SIG-M5 treated with dmso at 0.1 percent for 504 hours (cell line): Measurements from ENCODE around the gene PPP1R17.

Source experiments
- DNase-seq: peaks from one replicate; lab custom pipeline; 2025; ENCODE audit not compliant: unreplicated experiment; lab: John Stamatoyannopoulos, UW

PPP1R17 gene

GRCh38 chr7:31695859-31696614 is 9.0 kb downstream of the PPP1R17 start:
- peak; percentile 75 for DNase-seq

DNA sequence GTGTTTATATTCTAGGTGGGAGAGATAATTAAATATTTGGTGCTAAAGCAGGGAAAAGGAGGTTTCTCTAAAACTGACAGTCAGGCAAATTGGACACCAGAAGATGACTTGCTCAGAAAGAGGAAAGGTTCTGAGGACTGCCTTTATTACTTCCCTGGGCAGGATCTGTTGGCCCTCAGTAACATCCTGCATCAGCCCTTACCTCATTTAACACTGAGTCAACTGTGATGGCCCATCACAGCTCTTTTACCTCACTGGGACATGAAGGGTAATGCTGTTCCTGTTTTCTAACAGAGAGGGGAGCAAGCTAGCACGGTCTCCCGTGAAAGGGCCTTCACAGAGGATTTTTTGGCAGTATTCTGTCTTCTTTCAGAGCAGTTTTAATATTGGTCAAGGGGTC is 12.0 kb downstream of the PPP1R17 start:
- no peak for DNase-seq

GRCh38 chr7:31702354-31702753 is 15.3 kb downstream of the PPP1R17 start:
- no peak for DNase-seq

GRCh38 chr7:31705377-31705776 is 18.4 kb downstream of the PPP1R17 start:
- DNase-seq, result no peak

- no peak for DNase-seq
Measured at GRCh38 chr7:31707089-31707488, 20.1 kb downstream of the PPP1R17 start.

- DNase-seq, result no peak
Measured at GRCh38 chr7:31710171-31710570, 23.2 kb downstream of the PPP1R17 start.

DNA sequence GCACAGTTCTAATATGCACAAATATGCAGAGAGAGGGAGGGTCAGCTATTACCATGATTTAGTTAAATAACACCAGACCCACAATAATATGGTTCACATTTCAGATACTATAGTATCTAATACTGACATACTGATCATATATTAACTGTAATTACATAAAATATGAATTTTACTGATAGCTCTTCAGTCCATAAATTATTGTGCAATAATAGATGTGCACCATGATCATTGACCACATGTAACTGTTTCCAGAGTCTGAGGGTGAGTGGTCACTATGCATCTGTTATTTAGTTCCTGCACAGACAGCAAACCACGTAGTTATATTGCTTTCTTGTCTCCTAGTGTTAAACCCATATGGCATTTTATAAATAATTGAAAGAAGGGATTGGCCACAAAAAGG is 29.3 kb downstream of the PPP1R17 start:
- DNase-seq, result no peak

GRCh38 chr7:31720366-31720765 is 33.4 kb downstream of the PPP1R17 start:
- DNase-seq, result no peak

DNA sequence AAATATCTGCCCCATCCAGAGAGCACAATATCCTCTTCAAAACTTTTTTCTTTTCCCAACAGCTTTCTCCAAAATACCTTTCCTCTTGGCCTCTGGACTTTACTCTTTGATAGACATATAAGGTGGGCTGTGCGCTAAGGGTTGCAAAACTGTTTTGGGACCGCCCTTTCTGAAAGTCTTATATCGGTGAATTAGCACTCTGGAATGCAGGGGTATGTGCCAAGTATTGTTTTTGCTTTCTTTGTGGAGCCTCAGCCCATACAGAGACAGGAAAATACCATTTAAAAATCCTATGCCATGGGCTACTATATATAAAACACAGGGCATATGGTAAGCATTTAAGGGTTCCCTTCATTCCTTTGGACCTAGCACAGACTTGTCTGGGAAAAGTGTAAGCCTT is 37.7 kb downstream of the PPP1R17 start:
- DNase-seq, result no peak

GRCh38 chr7:31729195-31729804 is 42.3 kb downstream of the PPP1R17 start:
- DNase-seq, result no peak

- no peak for DNase-seq
Measured at GRCh38 chr7:31734456-31734855, 47.4 kb downstream of the PPP1R17 start.

DNA sequence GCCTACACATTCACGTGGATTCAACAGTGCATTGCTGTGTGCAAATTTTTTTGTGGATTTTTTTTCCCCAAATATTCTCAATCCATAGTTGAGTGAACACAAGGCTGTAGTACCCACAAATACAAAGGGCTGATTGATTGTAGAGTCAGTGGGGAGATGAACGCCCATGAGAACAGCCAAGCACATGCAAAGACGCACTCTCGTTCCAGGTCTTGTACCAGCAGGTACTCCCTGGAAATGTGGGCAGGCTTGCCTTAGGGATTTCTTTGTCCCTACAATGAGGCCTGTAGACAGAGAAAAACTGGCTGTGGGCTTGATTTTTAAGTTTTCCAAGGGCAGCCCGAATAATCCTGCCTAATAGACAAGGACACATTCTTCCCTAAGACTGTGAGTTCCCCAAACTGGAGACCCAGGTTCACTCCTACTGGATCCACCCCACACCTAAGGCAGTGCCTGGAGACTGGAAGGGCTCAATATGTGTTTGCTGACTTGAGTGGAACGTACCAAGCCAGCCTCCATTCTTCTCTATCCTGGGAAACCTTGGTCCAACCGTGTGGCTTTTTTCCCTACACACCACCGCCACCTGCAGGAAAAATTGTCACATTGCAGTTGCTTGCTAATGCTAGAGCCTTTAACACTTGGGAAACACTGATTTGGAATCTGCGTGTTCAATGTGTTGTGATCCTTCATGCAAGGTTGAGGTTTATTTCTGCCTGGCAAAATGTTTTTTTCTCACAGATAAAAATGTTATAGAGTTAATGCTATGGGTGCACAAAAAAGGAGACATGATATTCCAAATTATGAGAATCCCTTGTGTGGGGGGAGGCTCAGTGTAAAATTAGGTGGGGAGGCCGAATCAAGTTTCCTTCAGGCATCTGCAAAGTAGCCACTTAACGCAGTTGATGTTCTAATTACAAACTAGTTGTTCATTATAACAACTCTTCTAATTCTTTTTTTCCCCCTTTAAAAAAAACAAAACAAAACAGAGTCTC is 49.3 kb downstream of the PPP1R17 start:
- DNase-seq, result peak; percentile 72

- DNase-seq, result no peak
Measured at GRCh38 chr7:31741852-31742251, 54.8 kb downstream of the PPP1R17 start.

DNA sequence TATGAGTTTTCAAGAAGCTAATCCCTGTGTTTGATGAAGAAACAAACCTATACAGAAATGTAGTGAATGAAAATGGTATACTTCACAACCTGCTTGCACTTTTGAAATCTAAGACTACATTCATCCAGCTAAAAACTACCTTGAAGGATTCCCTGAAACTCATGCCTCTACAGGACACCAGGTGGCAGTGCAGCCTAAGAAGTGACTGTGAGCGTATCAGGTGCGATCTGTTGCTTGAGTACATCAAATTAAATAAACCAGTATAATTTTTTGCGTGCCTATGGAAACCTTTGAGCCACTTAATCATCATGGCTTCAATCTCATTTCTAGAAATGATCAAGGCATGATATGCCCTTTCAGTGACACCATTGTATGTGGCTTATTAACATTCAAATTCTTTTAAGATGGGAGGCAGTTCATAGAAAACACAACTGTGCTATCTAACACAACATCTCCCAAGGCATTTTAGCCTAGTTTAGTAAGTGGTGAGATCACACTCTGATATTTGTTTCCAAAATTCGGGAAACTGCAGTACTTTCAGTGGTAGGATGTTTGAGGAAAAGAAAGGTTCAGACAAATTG is 57.4 kb downstream of the PPP1R17 start:
- peak; percentile 72 for DNase-seq

- no peak for DNase-seq
Measured at GRCh38 chr7:31747553-31747952, 60.5 kb downstream of the PPP1R17 start.

GRCh38 chr7:31748084-31748483 is 61.1 kb downstream of the PPP1R17 start:
- no peak for DNase-seq

DNA sequence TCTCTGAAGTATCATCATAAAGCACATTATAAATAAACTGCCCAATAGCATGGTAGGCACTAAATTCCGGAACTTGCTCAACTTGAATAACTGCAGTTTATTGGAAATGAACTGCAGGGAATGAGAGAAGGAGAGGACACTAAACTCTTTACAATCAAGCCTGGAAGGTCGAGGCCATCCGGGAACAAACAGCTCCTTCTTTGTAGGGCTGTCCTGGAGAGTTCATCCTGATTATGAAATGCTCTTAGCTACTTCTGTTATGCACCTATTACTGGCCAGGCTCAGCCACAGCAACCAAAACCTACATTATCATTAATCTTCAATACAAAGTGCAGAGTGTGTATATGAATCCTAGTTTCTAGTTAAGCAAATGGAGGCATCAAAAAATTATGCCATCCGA is 64.7 kb downstream of the PPP1R17 start:
- no peak for DNase-seq
